ENCODE data around the gene STAT1.

GRCh38 chr2:191063584-191063983, 49.6 kb upstream of the STAT1 start:
- TF ChIP-seq, protein P1, sequence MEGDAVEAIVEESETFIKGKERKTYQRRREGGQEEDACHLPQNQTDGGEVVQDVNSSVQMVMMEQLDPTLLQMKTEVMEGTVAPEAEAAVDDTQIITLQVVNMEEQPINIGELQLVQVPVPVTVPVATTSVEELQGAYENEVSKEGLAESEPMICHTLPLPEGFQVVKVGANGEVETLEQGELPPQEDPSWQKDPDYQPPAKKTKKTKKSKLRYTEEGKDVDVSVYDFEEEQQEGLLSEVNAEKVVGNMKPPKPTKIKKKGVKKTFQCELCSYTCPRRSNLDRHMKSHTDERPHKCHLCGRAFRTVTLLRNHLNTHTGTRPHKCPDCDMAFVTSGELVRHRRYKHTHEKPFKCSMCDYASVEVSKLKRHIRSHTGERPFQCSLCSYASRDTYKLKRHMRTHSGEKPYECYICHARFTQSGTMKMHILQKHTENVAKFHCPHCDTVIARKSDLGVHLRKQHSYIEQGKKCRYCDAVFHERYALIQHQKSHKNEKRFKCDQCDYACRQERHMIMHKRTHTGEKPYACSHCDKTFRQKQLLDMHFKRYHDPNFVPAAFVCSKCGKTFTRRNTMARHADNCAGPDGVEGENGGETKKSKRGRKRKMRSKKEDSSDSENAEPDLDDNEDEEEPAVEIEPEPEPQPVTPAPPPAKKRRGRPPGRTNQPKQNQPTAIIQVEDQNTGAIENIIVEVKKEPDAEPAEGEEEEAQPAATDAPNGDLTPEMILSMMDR (conservative IDR thresholded peaks at IDR 0.05; ENCODE audit: low read depth, low read length): no peak
- TF ChIP-seq EZH2 (IDR thresholded peaks at IDR 0.05; ENCODE audit: borderline replicate concordance, low read depth, low read length, poor library complexity, severe bottlenecking): no peak
